Measurements from ENCODE around the gene ARMH1.
"Not testable (repeated sequence)": the region's sequence is repeated elsewhere in the genome, so short reads cannot be mapped to it uniquely, and the experiment has no call there.

ARMH1 gene

DNA sequence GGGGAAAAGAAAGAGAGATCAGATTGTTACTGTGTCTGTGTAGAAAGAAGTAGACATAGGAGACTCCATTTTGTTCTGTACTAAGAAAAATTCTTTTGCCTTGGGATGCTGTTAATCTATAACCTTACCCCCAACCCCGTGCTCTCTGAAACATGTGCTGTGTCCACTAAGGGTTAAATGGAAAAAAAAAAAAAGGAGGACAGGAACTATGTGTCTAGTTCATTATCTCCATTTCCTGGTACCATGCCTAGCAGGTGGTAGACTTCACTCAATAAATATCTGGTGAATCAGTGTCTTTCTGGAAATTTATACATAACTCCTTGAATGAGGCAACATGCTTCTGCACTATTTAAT, 64.4 kb downstream of the ARMH1 start:
- peak overlapping the region; percentile 89 to 93 for H3K4me3 Mint-ChIP-seq
- H3K4me1 Mint-ChIP-seq, result peaks cover 10% of the 10 kb centered on the region
- not testable (repeated sequence) for ATAC-seq, H3K27me3 Mint-ChIP-seq, DNase-seq, H3K9me3 Mint-ChIP-seq
- peak overlapping the region; percentile 69 to 97 for H3K27ac Mint-ChIP-seq

DNA sequence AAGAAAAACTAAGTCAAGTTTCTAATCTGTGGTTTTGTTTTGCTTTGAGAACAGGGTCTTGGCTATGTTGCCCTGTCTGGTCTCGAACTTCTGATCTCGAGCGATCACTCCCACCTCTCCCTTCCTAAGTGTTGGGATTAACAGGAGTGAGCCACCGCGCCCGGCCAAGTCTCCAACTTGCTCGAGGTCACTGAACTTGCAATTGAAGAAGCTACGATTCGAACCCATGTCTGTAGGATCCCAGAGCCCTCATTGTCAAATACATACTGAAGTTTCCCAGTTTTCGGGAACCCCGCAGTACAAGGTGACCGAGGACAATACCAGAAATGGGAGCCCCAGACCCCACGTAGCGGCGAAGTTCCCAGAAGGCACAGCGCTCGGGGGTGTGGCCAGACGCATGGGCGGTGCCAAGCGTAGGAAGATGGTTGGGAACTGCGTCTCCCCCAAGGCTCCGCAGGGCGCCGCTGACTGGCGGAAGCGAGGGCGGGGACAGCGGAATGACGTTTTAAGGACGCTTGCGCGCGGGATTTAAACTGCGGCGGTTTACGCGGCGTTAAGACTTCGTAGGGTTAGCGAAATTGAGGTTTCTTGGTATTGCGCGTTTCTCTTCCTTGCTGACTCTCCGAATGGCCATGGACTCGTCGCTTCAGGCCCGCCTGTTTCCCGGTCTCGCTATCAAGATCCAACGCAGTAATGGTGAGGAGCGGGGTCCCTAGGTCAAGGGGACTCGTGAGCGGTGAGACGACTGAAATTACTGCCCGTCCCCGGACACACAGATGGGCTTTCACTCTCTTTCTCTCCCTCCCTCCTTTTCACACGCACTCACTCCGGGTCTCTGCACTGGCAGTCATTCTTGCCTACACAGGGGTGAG, 65.0 kb downstream of the ARMH1 start, which contains the start of gene KIF2C:
Gene KIF2C (plus strand): TSS at position 531 of the 872 bp plus-strand sequence. CDS start 96 bp downstream, at position 627.
- Mint-ChIP-seq H3K27ac (peak within 1 kb of the TSS; percentile 97), H3K27me3 (no peaks in the 10 kb centered on the region), H3K9me3 (no peaks in the 10 kb centered on the region), H3K4me3 (peak within 1 kb of the TSS; percentile 89 to 93), H3K4me1 (peaks cover 16% of the 10 kb centered on the region)
- peak; percentile 99 for ATAC-seq
- DNase-seq, result peak; percentile 93 to 97

DNA sequence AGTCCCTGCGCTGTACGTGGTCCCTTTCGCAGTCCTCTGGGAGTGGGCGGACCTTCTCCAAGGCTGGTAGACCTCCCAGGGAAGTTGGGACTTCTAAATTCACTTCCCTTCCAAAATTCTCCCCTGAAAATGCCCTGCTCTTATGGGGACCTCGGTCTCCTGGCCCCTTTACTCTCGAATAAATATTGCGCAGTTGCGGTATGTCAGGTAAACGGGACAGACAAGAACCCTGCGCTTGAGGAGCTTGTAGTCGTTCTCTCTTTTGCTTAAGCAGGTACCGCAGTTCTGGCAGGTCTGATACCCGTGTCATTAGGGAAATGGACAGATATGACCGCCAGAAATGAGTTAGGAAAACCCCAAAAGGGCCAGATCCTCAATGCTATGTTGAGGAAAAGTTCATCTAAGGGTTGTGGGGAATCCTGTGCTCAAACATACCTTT, 65.7 kb downstream of the ARMH1 start:
- peak overlapping the region; percentile 89 to 93 for H3K4me3 Mint-ChIP-seq
- peak overlapping the region; percentile 97 for H3K27ac Mint-ChIP-seq
- DNase-seq (no peak), ATAC-seq (no peak)
- peaks cover 17% of the 10 kb centered on the region for H3K4me1 Mint-ChIP-seq
- H3K27me3 Mint-ChIP-seq, result no peaks in the 10 kb centered on the region
- no peaks in the 10 kb centered on the region for H3K9me3 Mint-ChIP-seq

DNA sequence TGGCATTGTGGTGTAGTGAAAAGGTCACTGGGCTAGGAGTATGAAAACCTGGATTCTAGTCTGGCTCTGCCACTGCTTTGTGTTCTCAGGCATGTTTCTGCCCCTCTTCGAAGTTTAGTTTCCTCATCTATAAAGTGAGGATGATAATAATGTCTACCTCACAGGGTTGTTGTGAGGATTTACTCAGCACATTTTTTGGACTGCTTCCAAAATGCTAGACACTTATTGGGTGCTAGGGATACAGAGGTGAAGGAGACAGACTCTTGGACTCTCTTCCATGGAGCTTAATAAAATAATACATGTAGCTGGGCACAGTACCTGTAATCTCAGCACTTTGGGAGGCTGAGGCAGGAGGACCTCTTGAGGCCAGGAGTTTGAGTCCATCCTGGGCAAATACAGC, 68.7 kb downstream of the ARMH1 start:
- H3K4me3 Mint-ChIP-seq, result no peak overlapping the region
- H3K9me3 Mint-ChIP-seq, result no peaks in the 10 kb centered on the region
- peaks cover 17% of the 10 kb centered on the region for H3K4me1 Mint-ChIP-seq
- H3K27me3 Mint-ChIP-seq, result no peaks in the 10 kb centered on the region
- no peak for DNase-seq
- ATAC-seq, result no peak
- H3K27ac Mint-ChIP-seq, result peak overlapping the region in 1 of 2 donors; percentile 9

DNA sequence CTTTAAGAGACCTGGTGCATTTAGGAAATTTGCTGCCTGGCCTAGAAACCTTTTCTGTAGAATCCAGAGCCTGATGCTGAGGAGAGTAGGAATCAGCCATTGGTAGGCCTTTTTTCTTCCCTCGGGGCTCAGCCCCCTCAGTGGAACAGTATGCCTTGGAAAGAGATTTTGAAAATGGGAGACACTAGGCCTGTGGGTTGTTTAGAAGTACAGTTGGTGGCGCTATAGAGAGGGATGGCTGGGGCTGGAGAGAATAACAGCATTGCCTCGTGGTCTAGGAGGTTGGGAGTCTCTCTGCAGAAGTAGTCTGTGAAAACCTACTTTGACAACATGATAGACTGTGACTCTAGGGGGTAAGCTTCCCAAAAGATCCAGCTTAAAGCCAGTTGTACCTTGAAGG, 73.4 kb downstream of the ARMH1 start:
- Mint-ChIP-seq H3K27ac (no peak overlapping the region), H3K4me3 (no peak overlapping the region), H3K9me3 (no peaks in the 10 kb centered on the region), H3K4me1 (peaks cover 12% of the 10 kb centered on the region), H3K27me3 (no peaks in the 10 kb centered on the region)
- DNase-seq, result no peak
- no peak for ATAC-seq

DNA sequence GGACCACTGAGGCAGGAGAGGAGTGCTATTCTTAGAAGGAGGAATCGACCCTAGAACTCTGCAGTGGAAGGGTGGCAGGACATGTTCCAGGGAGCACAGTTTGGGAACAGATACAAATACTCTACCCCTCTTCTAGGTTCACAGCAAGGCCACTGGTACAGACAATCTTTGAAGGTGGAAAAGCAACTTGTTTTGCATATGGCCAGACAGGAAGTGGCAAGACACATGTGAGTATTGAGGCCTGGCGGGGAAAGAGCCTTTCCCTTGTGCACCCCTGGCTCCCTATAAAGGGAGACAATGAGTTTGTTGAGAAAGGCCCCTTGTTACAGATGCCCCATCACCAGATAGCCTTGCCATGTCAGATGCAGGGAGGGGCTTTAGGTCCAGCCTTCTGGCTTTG, 82.9 kb downstream of the ARMH1 start:
- H3K4me3 Mint-ChIP-seq, result no peak overlapping the region
- DNase-seq, result no peak
- no peak for ATAC-seq
- no peaks in the 10 kb centered on the region for H3K27me3 Mint-ChIP-seq
- H3K9me3 Mint-ChIP-seq, result no peaks in the 10 kb centered on the region
- H3K4me1 Mint-ChIP-seq, result peaks cover 5% of the 10 kb centered on the region
- H3K27ac Mint-ChIP-seq, result no peak overlapping the region

DNA sequence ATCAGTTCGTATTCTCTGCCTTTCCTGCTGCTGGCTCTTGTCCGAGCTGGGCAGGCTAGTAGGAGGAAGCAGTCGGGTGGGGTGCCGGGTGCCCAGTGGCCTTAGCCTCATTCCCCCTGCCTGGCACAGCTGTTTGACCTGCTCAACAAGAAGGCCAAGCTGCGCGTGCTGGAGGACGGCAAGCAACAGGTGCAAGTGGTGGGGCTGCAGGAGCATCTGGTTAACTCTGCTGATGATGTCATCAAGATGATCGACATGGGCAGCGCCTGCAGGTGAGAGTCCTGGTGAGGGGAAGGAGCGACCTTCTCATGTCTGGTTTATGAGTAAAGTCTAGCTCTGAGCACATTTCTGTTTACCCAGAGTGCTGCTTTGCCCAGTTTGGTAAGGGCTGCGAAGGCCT, 84.6 kb downstream of the ARMH1 start:
- peaks cover 5% of the 10 kb centered on the region for H3K4me1 Mint-ChIP-seq
- no peaks in the 10 kb centered on the region for H3K27me3 Mint-ChIP-seq
- H3K27ac Mint-ChIP-seq, result no peak overlapping the region
- DNase-seq (no peak), ATAC-seq (no peak)
- no peak overlapping the region for H3K4me3 Mint-ChIP-seq
- H3K9me3 Mint-ChIP-seq, result no peaks in the 10 kb centered on the region

DNA sequence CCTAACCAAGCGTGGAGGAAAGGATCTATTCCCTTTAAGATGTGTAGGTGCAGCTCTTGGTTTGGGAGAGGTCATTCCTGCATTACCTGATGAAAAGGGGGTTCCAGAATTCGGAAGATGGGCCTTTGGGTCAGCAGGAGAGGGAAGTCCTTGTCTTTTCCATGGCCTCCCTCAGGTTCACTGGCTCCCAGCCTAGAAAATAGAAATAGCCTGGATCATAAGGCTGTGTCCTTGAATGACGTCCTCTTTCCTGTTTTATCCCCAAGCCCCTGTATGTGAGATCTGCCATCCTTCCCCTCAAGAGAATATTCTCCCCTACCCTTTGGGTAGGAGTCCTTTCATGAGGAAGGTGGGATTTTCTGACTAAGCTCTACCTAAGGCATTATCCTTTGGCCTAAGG, 86.4 kb downstream of the ARMH1 start:
- Mint-ChIP-seq H3K27me3 (no peaks in the 10 kb centered on the region), H3K4me1 (peaks cover 5% of the 10 kb centered on the region), H3K27ac (no peak overlapping the region), H3K4me3 (no peak overlapping the region), H3K9me3 (no peaks in the 10 kb centered on the region)
- no peak for ATAC-seq
- no peak for DNase-seq

DNA sequence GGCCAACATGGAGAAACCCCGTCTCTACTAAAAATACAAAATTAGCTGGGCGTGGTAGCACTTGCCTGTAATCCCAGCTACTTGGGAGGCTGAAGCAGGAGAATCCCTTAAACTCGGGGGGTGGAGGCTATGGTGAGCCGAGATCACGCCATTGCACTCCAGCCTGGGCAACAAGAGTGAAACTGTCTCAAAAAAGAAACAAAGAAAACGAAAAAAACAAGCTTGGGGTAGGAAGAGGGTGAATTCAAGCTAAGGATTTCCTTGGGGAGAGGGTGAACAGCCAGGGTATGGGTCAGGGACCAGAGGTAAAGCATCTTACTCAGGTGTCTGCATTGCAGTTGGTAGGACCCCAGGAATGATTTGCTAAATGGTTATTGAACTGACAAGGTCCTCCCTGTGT, 91.9 kb downstream of the ARMH1 start:
- H3K27ac Mint-ChIP-seq, DNase-seq, H3K9me3 Mint-ChIP-seq, H3K27me3 Mint-ChIP-seq, H3K4me3 Mint-ChIP-seq, ATAC-seq, H3K4me1 Mint-ChIP-seq: not testable (repeated sequence)

All from stimulated activated naive CD8-positive, alpha-beta T cell treated with anti-CD3 and anti-CD28 coated beads, Interleukin-15, amount 100 ng/mL, for 72 hours (primary cell).